ENCODE data around the gene SUSD3. TPM values are rescaled to one million over a fixed set of nuclear protein-coding genes. Genes with fewer than 3 reads are reported as not detected.

SUSD3 gene
- total and polyA plus RNA-seq, 2 of the 8 experiments (the other 6 are each of a cell fraction or from before 2014, with no cell fraction given): 5.5 to 35.4 TPM

DNA sequence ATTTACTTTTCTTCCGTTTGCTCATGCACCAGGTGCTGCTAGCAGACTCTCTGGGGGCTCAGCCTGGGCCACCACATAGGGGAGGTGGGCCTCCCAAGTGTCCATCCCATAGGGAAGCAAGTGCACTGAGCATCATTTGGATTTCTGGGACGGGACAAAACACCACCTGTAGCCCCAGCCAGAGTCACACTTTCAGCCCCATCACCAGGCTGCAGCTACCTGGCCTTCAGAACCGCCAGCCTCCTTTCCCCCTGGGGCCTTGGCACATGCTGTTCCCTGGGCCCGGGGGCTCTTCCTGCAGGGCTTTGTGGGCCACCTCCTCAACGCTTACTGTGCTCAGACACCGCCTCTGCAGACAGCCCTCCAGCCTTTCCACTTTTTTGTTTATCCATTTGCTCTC, 19.6 kb upstream of the SUSD3 start:
- Histone ChIP-seq H4K8ac (ENCODE audit: extremely low read depth, insufficient read depth, low read length) (no peak overlapping the region), H2AK5ac (ENCODE audit: low read depth, low read length) (no peak overlapping the region), H3K36me3 (ENCODE audit: control insufficient read depth in 2 of 4, insufficient read depth in 4 of 4, low read length in 3 of 4) (no peaks in the 10 kb centered on the region), H3K18ac (ENCODE audit: extremely low read depth, low read length) (no peak overlapping the region), H2BK20ac (ENCODE audit: low read length) (no peak overlapping the region), H3K56ac (replicated peaks; ENCODE audit: insufficient read length, low read depth, low read length) (no peak overlapping the region), H3K9me3 (ENCODE audit: insufficient read depth in 2 of 2, low read depth in 1 of 2, low read length in 1 of 2) (no peaks in the 10 kb centered on the region), H3K79me2 (ENCODE audit: control insufficient read depth in 1 of 2, insufficient read depth in 2 of 2, low read length in 2 of 2) (no peaks in the 10 kb centered on the region), H2BK12ac (ENCODE audit: low read depth, low read length) (no peak overlapping the region), H2AFZ (ENCODE audit: low read length) (no peak overlapping the region), H3K23me2 (ENCODE audit: low read depth, low read length) (no peaks in the 10 kb centered on the region), H3K79me1 (ENCODE audit: low read depth, low read length) (no peaks in the 10 kb centered on the region), H4K91ac (replicated peaks; ENCODE audit: insufficient read length, low read length) (no peak overlapping the region), H3K4me3 (ENCODE audit: extremely low read depth in 1 of 4, insufficient read depth in 2 of 4, low read depth in 3 of 4, low read length in 4 of 4) (no peak overlapping the region), H3K4ac (replicated peaks; ENCODE audit: insufficient read length, low read depth, low read length) (no peak overlapping the region), H3K4me2 (ENCODE audit: insufficient read depth in 1 of 2, low read depth in 2 of 2, low read length in 2 of 2) (no peak overlapping the region), H3K27me3 (replicated peaks in 1 of 4; ENCODE audit: control insufficient read depth in 3 of 4, extremely low read depth in 1 of 4, insufficient read depth in 3 of 4, low read length in 3 of 4) (no peaks in the 10 kb centered on the region), H3K4me1 (replicated peaks in 1 of 4; ENCODE audit: control insufficient read depth in 3 of 4, insufficient read depth in 4 of 4, low read length in 3 of 4) (peaks cover 0 to 9% (median under 1%) of the 10 kb centered on the region in 4 experiments; a peak in 3 of 7 replicates), H3K9ac (replicated peaks in 1 of 4; ENCODE audit: extremely low read depth in 1 of 4, low read depth in 3 of 4, low read length in 3 of 4) (no peak overlapping the region), H4K5ac (ENCODE audit: insufficient read length, low read depth, low read length) (no peak overlapping the region), H3K23ac (ENCODE audit: insufficient read length) (no peak overlapping the region), H2BK5ac (ENCODE audit: low read depth, low read length) (no peak overlapping the region), H2BK120ac (replicated peaks; ENCODE audit: low read depth, low read length) (no peak overlapping the region), H3K14ac (ENCODE audit: insufficient read length) (no peak overlapping the region), H2BK15ac (ENCODE audit: low read length) (0 out of 2 replicates have a peak overlapping the region, but pooled peaks have one; percentile 81), H3K27ac (ENCODE audit: low read depth, low read length) (no peak overlapping the region), H4K20me1 (replicated peaks in 1 of 2; ENCODE audit: control insufficient read depth in 1 of 2, insufficient read depth in 2 of 2, low read length in 2 of 2) (no peaks in the 10 kb centered on the region)
- ChIA-PET POLR2A (ENCODE audit: partially characterized antibody) (interaction anchor here (1.3 kb wide), 1 partner anchor 13 kb away, joined by 3 read pairs; no protein-coding TSS in a partner anchor), CTCF (ENCODE audit: partially characterized antibody) (interaction anchor here (4.9 kb wide), 1 partner anchor 13 kb away, joined by 44 read pairs; no protein-coding TSS in a partner anchor)
- FAIRE-seq (no peak), DNase-seq (ENCODE audit: low read depth in 1 of 2, low spot score in 2 of 2) (no peak)
- WGBS, 2 experiments (ENCODE audit: extremely low coverage in 1 of 2, insufficient coverage in 1 of 2, insufficient read length in 1 of 2, insufficient replicate concordance in 2 of 2, low coverage in 1 of 2, low lambda C conversion rate in 2 of 2, missing lambda C conversion rate in 1 of 2): 87% methylated on average over 6 of the region's 6 CpGs; no CpG with 5 or more reads in 1 of the 2 experiments
- TF ChIP-seq CBX8 (IDR thresholded peaks at IDR 0.05; ENCODE audit: borderline replicate concordance, low read depth, low read length) (no peak), RAD21 (IDR thresholded peaks at IDR 0.05 in 1 of 2, conservative IDR thresholded peaks at IDR 0.05 in 1 of 2; ENCODE audit: low read depth in 2 of 2, low read length in 2 of 2) (no peak), SAP30 (IDR thresholded peaks at IDR 0.05; ENCODE audit: insufficient read depth, insufficient replicate concordance, low read length) (no peak), EZH2 (IDR thresholded peaks at IDR 0.05; ENCODE audit: low read depth, low read length, severe bottlenecking) (no peak), SIRT6 (IDR thresholded peaks at IDR 0.05; ENCODE audit: low read length) (no peak), KDM1A (IDR thresholded peaks at IDR 0.05; ENCODE audit: borderline replicate concordance, low read length) (no peak), TBP (IDR thresholded peaks at IDR 0.05; ENCODE audit: low read depth, low read length) (no peak), ZNF274 (IDR thresholded peaks at IDR 0.05; ENCODE audit: borderline replicate concordance, extremely low read depth, low read length) (no peak), BACH1 (IDR thresholded peaks at IDR 0.05; ENCODE audit: low read length) (no peak), SP1 (IDR thresholded peaks at IDR 0.05; ENCODE audit: low read depth, low read length) (no peak)

All from H1 (cell line).